NCI-H1436 treated with DMSO at 0.1 percent for 48 hours (cell line): ENCODE measurements around the gene SPOCD1.
"Not testable (repeated sequence)": the region's sequence is repeated elsewhere in the genome, so short reads cannot be mapped to it uniquely, and the experiment has no call there.

Source experiments
- DNase-seq: peaks from one replicate; lab custom pipeline; 2025; lab: John Stamatoyannopoulos, UW

Gene SPOCD1

GRCh38 chr1:31828926-31829690, 13.3 kb upstream of the SPOCD1 start:
- DNase-seq: no peak

DNA sequence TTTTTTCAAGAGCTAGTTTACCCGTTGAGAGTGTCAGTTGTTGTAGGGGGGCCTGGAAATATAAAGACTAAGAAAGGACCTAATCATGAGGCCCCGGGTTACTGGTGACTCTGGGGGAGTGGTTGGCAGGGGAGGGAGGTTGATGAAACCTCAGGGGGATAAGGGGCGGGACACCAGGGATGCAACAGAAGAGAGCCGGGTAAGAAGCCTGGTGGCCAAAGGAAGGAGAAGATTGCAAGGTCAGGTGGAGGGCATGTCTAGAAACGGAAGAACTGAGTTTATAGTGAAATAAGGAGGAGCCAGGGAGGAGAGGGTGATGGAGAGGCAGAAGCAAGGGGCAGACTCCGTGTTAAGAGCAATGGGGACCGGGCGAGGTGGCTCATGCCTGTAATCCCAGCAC, 12.5 kb upstream of the SPOCD1 start:
- DNase-seq: no peak

DNA sequence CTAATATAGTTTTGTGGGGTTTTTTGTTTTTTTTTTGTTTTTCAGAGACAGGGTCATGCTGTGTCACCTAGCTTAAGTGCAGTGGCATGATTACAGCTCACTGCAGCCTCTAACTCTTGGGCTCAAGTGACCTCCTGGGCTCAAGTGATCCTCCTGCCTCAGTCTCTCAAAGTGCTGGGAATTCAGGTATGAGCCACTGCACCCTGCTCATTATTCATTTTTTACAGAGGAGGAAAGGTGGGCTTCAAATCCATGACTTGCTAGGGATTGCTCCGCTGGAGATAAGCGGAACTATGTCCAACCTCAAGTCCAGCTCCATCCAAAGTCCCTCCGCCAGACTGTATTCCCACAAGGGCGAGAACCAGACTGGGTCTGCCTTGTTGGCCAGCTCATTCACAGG, 8.0 kb upstream of the SPOCD1 start:
- no peak for DNase-seq

DNA sequence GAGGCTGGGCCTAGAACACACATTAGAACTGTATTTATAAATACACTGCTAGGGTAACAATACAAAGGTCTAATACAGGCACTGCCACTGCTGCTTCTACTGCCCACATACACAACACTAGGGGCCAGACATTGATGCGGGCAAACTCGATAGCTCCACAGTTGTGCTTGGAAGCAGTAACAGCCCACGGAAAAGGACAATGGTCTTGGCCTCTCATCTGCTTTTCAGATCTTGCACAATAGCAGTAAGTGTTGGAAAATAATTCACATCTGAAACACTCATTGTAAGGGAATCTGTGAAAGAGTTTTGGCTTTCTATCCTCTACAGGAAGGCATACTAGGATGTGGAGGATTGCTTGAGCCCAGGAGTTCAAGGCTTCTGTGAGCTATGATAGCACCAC, 6.9 kb upstream of the SPOCD1 start:
- no peak for DNase-seq

- not testable (repeated sequence) for DNase-seq
Measured at GRCh38 chr1:31820196-31820595, 4.4 kb upstream of the SPOCD1 start.

DNA sequence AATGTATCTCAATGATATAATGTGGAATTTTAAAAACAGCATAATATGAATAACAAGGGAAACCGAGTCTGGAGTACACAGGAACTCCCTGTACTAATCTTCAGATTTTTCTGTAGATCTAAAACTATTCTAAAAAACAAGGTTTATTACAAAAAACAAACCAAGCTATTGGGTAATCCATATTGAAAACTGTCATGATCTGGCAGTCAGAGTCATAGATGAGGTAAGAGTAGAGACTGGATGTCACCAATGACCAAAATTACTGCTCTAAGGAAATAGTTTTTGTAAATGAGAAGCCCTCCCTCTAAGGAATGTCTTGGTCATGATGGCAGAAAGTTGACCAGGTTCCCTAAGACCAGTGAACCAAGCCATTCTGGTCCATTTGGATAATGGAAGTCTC, 2.4 kb upstream of the SPOCD1 start:
- DNase-seq: no peak

- DNase-seq: not testable (repeated sequence)
Measured at GRCh38 chr1:31816947-31817346, 1.1 kb upstream of the SPOCD1 start.

GRCh38 chr1:31816501-31816900, 679 bp upstream of the SPOCD1 start:
- DNase-seq: not testable (repeated sequence)

- no peak for DNase-seq
Measured at GRCh38 chr1:31815307-31815645, 546 bp downstream of the SPOCD1 start.

DNA sequence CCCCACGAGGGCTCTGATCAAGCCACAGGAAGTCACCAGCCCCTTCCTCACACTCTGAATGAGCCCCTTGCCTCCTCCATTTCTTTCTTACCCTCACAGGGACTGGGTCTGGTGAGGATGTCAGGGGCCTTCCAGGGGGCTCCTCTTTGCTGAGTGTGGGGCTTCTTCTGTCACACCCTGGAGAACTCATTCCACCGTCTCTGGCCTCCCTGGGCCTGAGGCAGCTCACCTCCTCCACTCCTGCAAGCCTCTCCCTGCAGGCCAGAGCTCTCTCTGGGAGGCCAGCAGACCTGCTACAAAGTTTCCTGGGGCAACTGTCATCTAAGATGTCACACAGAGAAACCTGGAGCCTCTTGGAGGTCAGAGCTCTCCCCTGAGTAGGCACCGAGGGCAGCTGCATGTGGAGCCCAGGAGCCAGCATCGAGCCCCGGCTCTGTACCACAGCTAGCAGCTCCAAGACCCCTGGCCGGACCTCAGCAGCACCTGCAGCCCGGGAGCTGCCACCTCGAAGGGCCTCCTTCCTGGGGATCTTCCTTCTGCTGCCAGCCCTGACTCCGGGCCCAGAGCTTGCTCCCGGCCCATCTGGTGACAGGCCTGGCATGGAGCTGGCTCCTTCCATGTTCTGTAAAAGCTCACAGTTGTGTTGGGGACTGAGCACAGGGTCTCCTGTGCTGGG, 1.1 kb downstream of the SPOCD1 start:
- DNase-seq: no peak

GRCh38 chr1:31814041-31814511, 1.7 kb downstream of the SPOCD1 start:
- no peak for DNase-seq

GRCh38 chr1:31812158-31812829, 3.5 kb downstream of the SPOCD1 start:
- no peak for DNase-seq

DNA sequence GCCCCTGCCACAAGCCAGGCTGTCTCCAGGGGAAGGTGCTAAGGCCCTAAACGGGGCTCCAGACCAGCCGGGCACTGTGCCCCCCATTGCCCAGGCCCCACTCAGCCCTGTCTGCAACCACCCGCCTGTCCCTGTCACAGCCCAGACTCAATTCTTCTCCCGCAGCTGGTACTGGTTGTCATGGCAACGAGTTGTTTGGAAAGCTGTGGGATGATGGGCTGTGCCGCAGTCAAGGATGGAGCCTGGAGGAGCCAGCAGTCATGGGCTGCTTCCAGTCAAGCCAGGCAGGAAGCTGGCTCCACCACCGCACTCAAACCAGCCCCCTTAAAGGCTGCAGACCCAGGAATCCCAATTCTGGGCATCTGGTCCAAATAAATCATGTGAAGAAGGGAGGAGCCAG, 4.2 kb downstream of the SPOCD1 start:
- DNase-seq: no peak

DNA sequence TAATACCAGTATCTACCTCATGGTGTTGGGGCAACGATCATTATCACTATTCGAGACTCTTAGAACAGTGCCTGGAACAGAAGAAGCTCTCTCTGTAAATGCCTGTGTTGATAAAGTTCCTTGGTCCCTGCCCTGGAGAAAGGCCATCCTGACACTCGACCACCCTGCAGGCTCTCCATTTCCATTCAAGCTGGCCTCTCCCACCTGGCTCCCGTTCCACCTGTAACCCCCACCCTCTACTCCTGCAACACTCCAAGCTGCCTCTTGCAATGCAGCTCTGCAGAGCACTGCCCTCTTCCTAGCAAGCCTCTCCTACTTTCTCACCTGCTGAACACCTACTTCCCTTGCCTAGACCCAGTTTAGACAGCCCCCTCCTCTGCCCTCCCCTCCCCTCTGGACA, 6.1 kb downstream of the SPOCD1 start:
- no peak for DNase-seq

- DNase-seq: no peak
Measured at GRCh38 chr1:31807273-31808048, 8.4 kb downstream of the SPOCD1 start.

GRCh38 chr1:31805318-31805717, 10.5 kb downstream of the SPOCD1 start:
- DNase-seq: no peak

GRCh38 chr1:31804098-31804497, 11.7 kb downstream of the SPOCD1 start:
- DNase-seq: no peak

DNA sequence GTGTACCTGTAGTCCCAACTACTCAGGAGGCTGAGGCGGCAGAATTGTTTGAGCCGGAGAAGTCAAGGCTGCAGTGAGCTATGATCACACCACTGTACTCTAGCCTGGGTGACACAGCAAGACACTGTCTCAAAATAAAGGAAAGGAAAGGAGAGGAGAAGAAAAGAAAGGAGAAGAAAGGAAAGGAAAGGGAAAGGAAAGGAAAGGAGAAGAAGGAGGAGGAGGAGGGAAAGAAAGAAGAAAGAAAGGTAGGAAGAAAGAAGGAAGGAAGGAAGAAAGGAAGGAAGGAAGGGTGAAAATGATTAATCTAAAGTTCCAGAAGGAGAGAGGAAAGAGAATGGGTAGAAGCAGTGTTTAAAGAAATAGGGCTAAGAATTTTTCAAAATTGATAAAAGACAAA, 12.2 kb downstream of the SPOCD1 start:
- no peak for DNase-seq

DNA sequence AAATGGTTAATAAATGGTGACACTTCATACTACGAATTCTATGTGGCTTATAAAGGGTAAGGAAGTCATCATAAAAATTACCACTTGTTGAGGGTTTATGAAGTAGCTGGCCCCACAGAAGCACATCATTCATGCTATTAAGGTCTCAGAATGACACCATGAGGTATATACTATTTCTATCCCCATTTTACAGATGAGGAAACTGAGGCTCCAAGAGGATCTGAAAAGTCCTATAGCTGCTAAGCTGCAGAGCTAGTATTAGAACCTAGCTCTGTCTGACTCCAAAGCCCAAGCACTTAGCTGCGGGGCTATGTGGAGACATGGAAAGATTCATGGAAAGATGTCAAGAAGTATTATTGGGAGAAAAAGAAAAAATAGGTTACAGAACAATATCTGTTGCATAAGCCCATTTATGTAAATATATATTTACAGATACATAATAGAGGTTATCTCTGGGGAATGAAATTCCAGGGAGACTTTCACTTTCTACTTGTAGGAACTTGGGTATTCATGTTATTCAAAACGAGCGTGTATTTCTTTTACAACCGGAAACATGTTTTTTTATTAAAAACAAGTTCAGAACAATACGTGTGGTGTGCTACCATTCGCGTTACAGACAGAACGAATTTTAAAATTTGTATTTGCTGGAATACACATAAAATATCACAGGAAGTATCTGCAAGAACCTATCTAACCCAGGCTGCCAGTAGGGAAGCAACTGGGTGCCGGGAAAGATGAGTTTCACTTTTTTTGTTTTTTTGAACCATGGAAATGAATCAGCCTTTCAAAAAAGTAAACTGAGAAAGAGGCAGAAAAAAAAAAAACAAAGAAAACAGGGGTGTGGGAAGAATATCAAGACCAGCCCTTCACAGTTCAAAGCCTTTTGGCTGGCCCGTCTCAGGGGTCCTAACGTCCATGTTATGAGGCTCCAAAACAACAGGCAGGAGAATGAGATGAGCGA, 13.4 kb downstream of the SPOCD1 start:
- no peak for DNase-seq

DNA sequence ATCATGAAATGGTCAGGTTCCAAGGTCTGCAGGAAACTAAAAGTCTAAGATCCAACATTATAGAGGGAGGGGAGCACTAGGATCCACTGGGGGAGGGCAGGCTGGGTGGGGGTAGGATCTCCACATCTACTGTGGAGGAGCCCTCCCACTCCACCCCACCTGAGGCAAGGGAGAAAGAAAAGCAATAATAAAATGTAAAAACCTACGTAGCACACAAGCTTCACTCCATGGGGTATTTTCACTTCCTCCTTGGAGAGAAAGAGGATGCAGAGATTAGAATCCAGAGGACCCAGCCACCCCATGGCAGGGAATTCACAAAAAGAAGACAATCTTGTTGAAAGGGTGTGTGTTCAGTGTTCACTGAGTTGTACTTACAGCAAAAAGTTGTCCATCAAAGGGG, 14.4 kb downstream of the SPOCD1 start:
- DNase-seq: no peak

DNA sequence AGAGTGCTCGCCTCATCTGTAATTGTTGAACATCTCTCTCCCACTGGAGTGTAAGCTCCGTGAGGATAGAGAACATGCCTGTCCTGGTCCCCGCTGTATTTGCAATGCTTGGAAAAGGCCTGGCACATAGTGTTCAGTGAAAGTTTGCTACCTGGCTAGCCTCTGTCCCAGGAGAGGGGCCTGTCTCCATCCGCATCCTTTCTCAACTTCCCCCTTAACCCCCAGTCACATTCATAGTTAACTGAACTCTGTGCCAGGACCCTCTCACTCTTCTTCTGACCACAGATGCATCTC, 15.2 kb downstream of the SPOCD1 start:
- no peak for DNase-seq
